HG02759 (cell line): ENCODE measurements around the gene HCN4.
"Not testable (repeated sequence)": the region's sequence is repeated elsewhere in the genome, so short reads cannot be mapped to it uniquely, and the experiment has no call there.

Experiments used
- ATAC-seq: cut with Tn5 transposase; IDR thresholded peaks from one replicate; pipeline ENCODE4 v1.9.1; 2021; ENCODE audit warnings: mild to moderate bottlenecking, moderate library complexity; ENCODE audit not compliant: unreplicated experiment

HCN4 gene

DNA sequence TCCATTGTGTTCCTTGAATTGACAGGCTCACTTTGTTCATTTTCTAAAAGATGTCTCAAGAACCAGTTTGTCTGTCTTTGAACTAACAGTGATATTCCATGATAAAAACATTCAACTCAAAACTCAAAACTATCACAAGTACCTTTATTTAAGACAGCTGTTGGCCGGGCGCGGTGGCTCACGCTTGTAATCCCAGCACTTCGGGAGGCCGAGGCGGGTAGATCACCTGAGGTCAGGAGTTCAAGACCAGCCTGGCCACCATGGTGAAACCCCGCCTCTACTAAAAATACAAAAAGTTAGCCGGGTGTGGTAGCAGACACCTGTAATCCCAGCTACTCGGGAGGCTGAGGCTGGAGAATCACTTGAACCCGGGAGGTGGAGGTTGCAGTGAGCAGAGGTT is 68.5 kb downstream of the HCN4 start:
- not testable (repeated sequence) for ATAC-seq

DNA sequence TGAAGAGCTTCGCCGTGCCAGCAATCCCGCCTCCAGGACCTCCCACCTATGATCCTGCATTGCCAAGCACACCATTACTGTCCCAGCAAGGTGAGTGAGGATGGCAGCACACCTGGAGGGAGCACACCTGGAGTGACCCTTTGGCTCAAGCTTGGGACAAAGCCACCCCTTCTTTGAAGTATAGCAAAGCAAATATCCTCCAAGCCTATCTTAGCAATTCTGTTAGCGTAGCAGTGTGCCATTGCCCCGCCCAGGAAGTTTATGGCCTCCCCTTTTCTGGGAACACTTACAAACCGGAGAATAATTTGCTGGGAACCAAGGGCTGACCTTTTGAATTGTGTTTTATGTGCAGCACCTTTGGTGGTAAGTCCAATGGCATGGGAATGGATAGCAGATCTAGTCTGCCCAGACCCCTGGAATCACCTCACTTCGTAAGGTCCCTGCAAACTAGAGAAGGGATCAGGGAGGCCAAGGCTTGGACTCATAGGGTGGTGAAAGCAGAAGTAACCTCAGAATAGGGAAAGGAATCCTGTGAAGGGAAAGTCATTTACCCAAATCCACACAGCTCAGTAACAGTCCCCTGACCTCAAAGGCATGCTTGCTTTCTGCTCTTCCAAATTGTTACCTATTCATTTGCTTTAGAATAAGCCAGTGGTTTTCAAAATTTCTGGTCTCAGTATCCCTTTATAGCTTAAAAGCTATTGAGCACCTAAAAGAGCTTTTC is 70.1 kb downstream of the HCN4 start:
- ATAC-seq = no peak

DNA sequence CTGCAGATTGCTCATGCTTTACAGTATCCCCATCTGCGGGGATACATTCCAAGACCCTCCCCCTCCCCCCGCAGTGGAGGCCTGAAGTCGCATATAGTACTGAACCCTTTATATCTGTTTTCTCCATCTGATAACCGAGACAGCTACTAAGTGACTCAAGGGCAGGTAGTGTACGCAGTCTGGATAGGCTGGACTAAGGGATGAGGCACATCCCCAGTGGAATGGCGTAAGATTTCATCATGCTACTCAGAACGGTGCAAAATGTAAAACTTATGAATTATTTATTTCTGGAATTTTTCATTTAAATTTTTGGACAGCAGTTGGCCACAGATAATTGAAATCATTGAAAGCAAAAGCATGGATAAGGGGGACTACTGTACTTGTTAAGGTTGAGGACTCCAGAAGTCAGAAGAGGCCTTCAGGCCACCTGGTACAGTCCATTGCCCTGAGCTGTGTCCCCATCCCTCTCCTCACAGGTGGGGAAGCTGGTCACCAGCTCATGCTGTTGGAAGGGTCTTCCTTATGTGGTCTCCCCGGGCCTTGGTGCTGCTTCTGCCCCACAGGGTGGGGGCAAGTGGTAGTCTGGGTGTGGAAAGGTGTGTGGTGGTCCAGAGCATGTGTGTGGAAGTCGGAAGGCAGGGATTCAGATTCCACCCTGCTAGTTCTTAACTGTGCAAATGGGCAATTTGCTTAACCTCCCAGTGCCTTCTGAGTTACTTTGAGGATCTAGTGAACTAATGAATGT is 72.0 kb downstream of the HCN4 start:
- ATAC-seq = no peak

DNA sequence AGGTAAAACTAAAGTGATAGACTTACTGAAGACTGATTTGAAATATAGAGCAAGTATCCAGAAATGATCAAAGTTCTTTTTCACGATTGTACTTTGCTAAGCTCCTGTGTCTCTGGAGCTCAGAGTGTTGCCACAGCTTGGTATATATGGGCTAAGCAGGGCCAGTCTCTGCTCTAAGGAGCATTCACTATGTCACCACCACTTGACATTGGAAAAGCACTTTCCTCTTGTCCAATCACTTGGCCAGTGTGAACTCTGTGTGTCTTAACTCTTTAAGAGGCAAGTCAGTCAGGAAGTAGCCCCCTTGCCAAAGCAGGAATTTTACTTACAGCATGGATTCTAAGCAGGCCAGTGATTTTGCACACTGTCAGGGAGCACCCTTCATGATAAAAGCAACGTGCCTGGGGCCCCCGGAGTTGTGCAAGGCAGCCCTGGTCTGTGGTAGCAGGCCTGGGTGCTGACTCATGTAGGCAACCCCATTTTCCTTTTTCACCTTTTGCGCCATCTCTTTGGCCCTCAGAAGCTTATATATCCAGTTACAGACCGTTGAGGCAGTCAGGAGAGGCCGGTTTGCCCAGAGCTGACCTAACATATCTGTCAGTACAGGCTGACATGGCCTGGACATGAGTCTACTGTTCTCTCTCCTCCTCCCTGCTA is 73.0 kb downstream of the HCN4 start:
- no peak for ATAC-seq

DNA sequence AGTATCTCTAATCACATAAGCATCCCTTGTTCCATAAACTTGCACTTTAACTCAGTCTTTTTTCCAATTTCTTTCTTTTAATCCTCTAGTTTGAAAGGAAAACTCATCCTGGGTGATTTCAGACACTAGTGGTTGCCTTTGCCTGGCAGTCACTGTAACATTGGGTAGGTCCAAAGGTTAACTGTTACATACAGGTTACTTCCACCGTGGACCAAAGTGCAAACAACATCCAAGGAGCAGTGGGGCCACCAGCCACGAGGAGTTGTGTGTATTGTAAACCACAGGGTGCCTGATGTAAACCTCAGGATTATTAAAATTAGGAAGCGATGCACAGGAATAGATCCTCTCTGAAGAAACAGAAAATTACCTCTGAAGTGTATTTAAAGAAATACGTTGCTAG is 75.0 kb downstream of the HCN4 start:
- no peak for ATAC-seq

DNA sequence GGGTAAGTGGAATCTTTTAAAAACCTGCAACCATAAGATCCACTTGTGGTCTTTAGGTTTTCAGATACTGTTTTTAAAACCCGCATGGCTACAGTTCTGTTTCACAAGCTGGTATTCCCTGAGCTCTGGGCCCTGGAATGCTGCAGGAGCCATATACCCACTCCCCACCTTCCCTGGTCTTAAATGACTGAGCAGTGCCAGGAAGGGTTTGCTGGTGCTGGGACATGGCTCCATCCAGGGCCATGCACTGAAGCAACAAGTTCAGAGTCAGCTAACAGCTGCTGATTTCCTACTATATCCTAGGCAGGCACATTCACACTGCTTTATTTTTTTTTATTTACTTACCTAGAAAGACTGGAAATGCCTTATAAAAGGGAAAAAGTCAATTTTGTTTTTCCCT is 77.3 kb downstream of the HCN4 start:
- no peak for ATAC-seq

DNA sequence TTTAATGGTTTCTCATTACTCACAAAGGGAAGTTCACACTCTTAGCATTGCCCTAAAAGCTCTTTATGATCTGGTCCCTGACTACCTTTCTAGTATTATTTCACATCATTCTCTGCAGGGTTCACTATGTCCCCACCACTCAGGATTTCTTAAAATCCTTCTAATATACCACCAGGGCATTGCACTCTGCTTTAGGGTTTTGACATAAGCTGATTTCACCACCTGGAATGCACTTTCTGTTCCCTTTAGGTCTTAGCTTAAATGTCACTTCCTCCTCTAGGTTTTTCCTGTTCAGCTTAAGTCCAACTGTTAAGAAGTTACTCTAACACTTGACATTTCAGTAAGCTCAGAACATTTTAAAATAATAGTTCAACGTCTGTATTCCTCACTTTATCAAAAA is 81.7 kb downstream of the HCN4 start:
- no peak for ATAC-seq

DNA sequence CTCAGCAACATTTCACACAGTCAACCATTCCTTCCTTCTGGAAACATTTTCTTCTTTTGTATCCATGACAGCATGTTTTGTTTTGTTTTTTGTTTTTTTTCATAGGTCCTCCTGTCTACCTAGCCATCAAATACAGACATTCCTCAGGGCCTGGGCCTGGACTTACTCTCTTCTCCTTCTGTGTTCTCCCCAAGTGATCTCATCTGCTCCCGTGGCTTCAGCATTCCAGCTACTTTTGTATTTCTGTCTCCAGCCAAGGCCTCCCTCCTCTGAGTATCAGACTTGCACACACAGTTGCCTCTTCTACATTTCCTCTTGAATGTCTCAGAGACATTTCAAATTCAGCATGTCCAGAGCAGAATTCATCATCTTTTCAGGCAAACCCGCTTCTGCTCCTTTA is 82.4 kb downstream of the HCN4 start:
- no peak for ATAC-seq

DNA sequence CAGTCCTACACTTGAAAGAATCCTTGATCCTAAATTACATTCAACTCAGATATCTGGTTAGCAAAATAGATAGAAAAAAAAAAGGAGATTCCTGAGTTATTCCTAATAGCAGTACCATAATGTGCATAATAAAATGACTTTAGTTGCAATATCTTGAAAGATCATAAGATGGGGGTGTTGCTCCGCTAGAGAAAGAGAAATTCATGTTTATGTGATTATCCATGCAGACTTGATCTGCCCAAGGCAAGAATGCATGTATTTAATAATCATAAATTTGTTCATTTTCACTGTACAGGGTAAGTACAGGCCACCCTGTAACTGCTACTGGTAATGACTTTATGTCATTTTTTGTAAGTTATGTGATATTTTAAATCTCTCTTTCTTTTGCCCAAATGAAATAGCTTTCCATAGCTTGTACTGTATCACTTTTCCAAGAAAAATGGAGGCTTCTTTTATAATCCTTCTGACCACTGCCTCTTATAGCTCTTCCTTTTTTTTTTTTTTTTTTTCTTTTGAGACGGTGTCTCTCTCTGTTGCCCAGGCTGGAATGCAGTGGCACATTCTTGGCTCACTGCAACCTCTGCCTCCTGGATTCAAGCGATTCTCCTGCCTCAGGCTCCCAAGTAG is 84.6 kb downstream of the HCN4 start:
- ATAC-seq = no peak

DNA sequence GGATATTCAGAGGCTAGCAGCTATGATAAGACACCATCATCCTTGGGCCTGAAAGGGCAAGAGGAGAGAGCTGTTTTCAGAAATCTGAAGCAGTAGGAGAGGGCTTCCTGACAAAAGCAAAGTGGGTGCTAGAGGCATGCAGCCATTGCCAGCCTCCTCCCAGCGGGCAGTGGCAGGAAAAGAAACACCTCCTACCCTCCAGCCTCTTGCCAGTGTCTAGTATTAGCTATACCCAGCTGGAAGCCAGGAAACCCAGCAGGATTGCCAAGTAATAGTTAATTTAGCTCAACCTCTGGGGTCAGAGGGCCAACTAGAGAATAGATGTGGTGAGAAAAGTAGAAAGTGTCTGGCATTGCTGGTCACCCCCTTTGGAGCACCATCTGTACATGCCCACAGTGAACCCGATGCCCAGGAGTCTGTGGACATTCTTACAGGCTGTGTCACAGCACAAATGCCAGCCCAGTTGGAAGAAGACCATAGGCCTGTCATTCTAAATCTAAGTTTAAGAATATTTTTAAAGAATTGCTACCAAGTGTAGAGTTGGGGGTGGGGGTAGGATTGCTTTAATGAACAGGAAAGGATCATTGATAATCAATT is 85.3 kb downstream of the HCN4 start:
- ATAC-seq = no peak

DNA sequence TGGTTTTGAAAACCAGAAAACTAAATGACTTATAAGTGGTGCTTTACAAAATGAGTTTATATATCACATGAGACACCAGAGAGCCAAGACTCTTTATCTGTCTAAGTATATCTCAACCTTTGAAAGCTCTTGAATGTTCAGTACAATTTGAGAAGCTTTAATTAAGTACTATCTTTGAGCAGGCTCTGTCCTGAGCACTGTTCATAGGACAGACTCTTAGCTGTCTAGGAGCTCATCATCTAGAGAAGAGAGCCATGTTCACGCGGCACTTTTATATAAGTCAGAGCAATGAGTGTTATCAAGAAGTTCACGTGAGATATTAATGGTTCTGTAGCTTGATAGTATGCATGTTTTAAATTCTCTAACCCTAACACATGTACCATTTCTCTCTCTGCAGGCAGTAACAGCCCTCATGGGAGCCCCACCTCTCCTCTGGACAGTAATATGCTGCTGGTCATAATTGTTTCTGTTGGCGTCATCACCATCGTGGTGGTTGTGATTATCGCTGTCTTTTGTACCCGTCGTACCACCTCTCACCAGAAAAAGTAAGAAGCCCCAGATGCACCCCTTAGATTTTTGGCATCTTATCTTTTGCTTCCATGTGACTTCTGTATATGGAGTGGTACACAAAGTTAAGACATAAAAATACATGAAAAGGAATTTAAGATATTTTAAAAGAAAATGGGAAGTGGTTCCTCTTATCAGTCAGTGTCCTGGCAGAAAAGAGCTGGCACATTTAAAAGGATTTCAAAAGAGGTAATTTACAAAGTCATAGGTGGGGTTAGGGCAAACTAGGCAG is 86.0 kb downstream of the HCN4 start:
- ATAC-seq = no peak

DNA sequence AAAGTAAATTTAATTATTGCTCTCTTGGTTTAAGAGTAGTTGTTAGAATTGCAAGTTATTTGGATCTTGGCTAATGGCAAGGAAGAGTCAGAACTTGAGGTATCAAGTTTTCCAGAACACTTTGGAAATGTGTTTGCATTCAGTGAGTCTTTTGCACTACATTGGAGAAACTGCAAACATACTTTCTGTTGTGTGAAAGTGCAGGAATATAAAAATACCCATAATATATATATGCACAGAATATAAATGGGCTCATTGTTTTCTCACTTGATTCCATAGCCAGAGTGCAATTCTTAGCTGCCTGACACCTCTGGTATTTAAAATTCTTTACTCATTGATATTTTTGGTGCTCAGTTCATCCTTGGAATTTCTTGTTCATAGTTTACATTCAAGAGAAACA is 92.9 kb downstream of the HCN4 start:
- ATAC-seq = no peak

DNA sequence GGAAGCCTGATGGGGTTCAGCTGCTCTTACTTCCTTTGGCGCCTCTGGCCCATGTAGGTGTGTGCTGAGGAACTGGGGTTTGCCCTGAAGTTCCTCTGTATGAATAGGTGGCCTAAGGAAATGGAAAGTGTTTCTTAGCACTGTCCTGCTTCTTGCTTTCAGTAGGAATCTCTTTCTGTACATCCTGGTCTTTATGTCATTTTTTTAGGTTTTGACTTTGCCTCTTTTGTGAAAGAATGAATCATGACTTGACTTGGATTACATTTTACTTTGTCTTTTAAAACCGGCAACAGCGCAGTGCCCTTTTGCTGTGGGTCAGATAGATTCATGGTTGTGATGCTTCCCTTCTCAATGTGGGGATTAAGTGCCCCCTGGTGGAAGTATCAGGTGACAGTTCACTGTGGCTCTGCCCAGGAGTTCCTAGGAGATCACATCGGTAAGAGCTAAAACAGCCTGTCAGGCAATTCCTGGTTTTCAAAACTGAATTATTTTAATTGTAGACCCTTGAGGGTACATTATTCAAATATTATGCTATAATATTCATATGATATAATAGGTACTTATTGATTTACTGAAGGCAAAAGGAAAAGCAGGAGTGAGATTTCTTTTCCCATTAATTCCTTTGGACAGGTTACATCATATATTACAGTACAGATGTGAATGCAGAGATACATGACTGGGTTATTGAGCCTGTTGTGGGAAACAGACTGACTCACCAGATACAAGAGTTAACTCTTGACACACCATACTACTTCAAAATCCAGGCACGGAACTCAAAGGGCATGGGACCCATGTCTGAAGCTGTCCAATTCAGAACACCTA is 95.4 kb downstream of the HCN4 start:
- no peak for ATAC-seq

DNA sequence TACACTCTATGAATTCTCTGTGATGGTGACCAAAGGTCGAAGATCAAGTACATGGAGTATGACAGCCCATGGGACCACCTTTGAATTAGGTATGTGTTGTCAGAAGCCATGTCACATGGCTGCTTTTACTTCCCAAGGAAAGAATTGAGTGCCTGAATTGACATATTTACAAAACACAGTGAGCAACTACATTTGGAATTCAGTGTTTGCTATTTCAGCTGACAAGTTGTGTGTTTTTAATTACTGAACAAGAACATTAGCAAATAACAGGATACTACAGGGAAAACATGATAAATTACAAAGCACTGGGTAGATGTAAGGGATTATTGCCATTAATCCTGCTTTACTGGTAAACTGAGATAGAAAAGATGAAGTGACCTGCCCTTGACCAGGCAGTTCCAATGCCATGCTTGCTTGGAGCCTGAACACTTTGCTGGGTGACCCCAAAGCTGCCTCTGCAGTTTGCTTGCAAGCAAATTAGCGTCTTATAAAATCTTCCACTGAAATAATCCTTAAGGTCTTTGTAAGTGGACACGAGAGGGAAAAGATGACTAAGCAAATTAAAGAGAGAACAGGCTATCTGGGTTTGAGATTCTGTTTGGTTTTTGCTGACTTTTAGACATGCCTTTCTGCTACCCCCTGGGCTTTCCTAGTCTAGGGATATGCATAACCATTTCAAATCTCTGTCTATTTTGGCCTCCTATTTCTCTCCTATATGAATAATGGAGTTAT is 98.2 kb downstream of the HCN4 start:
- ATAC-seq = no peak
